Islet precursor cell (in vitro differentiated cells): Measurements from ENCODE around the gene BCKDK.
A peak's percentile ranks its signal among the peaks of the same experiment; 100 is the strongest.

ENCODE experiments used
- DNase-seq: peaks from one replicate; pipeline ENCODE4 v3.0.0-alpha.2; 2018

BCKDK gene

GRCh38 chr16:31080756-31081419 is 27.3 kb upstream of the BCKDK start:
- DNase-seq = no peak

GRCh38 chr16:31081428-31082351 is 26.5 kb upstream of the BCKDK start:
- DNase-seq = no peak

- DNase-seq = no peak
Measured at GRCh38 chr16:31082368-31083045, 25.7 kb upstream of the BCKDK start.

- DNase-seq = no peak
Measured at GRCh38 chr16:31083081-31083480, 25.1 kb upstream of the BCKDK start.

- DNase-seq = peak; percentile 56
Measured at GRCh38 chr16:31083556-31083955, 24.6 kb upstream of the BCKDK start.

- no peak for DNase-seq
Measured at GRCh38 chr16:31083981-31084380, 24.2 kb upstream of the BCKDK start.

GRCh38 chr16:31084584-31085302 is 23.4 kb upstream of the BCKDK start:
- peak; percentile 56 for DNase-seq

- no peak for DNase-seq
Measured at GRCh38 chr16:31085411-31085810, 22.8 kb upstream of the BCKDK start.

GRCh38 chr16:31085873-31086628 is 22.1 kb upstream of the BCKDK start:
- DNase-seq = peak; percentile 51

GRCh38 chr16:31086629-31086906 is 21.6 kb upstream of the BCKDK start:
- DNase-seq = peak; percentile 52

- DNase-seq = no peak
Measured at GRCh38 chr16:31087481-31087880, 20.7 kb upstream of the BCKDK start.

- DNase-seq = no peak
Measured at GRCh38 chr16:31087971-31088370, 20.2 kb upstream of the BCKDK start.

GRCh38 chr16:31088459-31089183 is 19.6 kb upstream of the BCKDK start, which contains the start of gene PRSS53:
TSS of gene PRSS53 (minus strand) at chr16:31088943. CDS start at chr16:31088809, 134 bp downstream.
- DNase-seq = no peak

GRCh38 chr16:31089199-31089598 is 19.0 kb upstream of the BCKDK start:
- DNase-seq = no peak

- peak; percentile 55 for DNase-seq
Measured at GRCh38 chr16:31090540-31090939, 17.6 kb upstream of the BCKDK start.

GRCh38 chr16:31092330-31092729 is 15.9 kb upstream of the BCKDK start:
- no peak for DNase-seq

- peak; percentile 91 for DNase-seq
Measured at GRCh38 chr16:31093132-31093703, 15.0 kb upstream of the BCKDK start.

- peak; percentile 61 for DNase-seq
Measured at GRCh38 chr16:31094088-31094423, 14.1 kb upstream of the BCKDK start.

GRCh38 chr16:31094424-31095120 is 13.6 kb upstream of the BCKDK start, which contains the start of gene VKORC1:
TSS of gene VKORC1 (minus strand) at chr16:31094797. CDS start at chr16:31094729, 68 bp downstream.
- peak; percentile 99 for DNase-seq

GRCh38 chr16:31099860-31100638 is 8.1 kb upstream of the BCKDK start:
- DNase-seq = no peak
